NK-92 treated with Interleukin-12 subunit alpha and Interleukin-12 subunit beta, amount 100 ng/mL, for 24 hours (cell line): ENCODE measurements around the gene YWHAB.
"Not testable (repeated sequence)": the region's sequence is repeated elsewhere in the genome, so short reads cannot be mapped to it uniquely, and the experiment has no call there.

Experiments used
- DNase-seq: peaks from one replicate; lab custom pipeline; 2025; lab: John Stamatoyannopoulos, UW

The YWHAB gene

DNA sequence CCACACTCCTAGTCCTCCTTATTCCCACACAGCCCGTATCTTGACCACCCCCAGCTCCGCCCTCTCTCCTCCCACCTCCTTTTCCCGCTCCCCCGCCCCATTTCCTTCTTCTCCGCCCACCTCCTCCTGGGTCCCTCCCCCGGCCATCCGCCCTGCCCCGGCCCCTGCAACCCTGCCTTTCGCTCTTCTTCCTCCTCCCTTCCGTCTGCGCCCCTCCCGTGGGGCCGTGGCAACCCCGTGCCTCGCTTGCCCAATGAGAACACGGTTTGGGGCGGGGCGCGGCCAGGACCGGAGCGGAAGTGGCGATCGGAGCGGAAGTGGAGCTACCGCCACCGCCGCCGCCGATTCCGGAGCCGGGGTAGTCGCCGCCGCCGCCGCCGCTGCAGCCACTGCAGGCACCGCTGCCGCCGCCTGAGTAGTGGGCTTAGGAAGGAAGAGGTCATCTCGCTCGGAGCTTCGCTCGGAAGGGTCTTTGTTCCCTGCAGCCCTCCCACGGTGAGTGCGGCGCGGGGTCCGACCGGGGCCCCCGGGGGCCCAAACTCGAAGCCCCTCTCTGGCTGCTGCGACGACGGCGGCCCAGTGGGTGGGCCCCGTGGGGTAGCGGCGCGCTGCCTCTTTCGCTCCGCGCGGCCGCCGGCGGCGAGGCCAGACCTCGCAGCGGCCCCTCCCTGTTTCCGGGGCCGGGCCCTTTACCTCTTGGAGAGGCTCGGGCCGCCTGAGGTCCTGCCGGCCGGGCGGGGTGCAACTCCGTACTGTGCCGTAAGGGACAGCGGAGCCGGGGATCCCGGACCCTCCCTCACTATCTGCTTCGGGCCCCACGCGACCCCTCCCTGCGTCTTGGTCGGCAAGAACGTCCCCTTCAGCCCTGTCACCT, at the start of gene YWHAB:
TSS of gene YWHAB (plus strand) at position 314 of the 874 bp plus-strand sequence. CDS start 15,829 bp downstream, outside the sequence.
- DNase-seq: peak; percentile 98

DNA sequence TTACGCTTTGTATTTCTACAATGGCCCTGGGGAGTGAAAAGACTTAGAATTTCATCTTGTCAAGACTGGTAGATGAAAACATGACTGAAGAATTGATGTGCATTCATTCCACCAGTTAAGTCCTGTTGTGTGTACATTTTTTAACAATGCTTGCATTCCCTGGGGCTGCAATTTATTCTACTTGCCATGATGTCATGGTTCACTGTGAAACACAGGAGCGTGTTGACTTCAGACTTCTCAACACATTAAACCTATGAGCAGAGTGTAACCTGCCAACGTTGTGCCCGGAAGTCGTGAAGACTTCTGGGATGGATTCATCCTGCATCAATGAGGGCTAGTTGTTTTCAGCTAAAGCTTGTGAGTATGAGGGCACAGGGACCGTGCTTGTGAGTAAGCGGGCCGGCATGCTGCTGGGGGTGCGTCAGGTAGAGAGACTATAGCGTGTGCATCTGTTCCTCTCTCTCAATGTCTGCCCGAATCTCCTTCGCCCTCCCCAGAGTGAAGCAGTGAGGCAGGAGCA, 48.8 kb upstream of the YWHAB start:
- no peak for DNase-seq

- no peak for DNase-seq
These were observed 47.6 kb upstream of the YWHAB start for GRCh38 chr20:44837946-44838345.

- no peak for DNase-seq
These were observed 47.0 kb upstream of the YWHAB start for GRCh38 chr20:44838521-44838920.

GRCh38 chr20:44839481-44839880, 46.0 kb upstream of the YWHAB start:
- no peak for DNase-seq

GRCh38 chr20:44840826-44841225, 44.7 kb upstream of the YWHAB start:
- DNase-seq: no peak

GRCh38 chr20:44841955-44842354, 43.5 kb upstream of the YWHAB start:
- no peak for DNase-seq

- DNase-seq: no peak
These were observed 41.6 kb upstream of the YWHAB start for GRCh38 chr20:44843876-44844275.

- no peak for DNase-seq
These were observed 37.1 kb upstream of the YWHAB start for GRCh38 chr20:44848254-44849015.

- DNase-seq: no peak
These were observed 35.8 kb upstream of the YWHAB start for GRCh38 chr20:44849703-44850102.

DNA sequence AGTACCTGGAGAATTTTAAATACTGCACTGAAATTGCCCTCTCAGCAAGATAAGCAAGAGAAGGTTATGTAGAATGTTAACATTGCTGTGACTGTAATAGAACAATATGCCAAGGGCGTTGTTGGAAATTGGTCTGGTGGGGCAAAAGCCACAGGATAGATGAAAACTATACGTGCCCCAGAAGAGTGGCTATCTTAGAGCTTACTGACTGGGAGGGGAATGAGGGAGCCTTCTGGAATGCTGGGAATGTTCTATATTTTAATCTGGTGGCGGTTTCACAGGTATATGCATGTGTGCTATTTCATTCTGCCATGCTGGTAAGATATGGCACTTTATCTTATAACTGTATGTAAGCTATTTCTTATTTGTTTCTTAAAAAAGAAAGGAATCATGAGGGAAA, 35.2 kb upstream of the YWHAB start:
- DNase-seq: no peak

- DNase-seq: no peak
These were observed 34.7 kb upstream of the YWHAB start for GRCh38 chr20:44850837-44851236.

- DNase-seq: no peak
These were observed 34.0 kb upstream of the YWHAB start for GRCh38 chr20:44851545-44851944.

- DNase-seq: no peak
These were observed 29.1 kb upstream of the YWHAB start for GRCh38 chr20:44856442-44856841.

DNA sequence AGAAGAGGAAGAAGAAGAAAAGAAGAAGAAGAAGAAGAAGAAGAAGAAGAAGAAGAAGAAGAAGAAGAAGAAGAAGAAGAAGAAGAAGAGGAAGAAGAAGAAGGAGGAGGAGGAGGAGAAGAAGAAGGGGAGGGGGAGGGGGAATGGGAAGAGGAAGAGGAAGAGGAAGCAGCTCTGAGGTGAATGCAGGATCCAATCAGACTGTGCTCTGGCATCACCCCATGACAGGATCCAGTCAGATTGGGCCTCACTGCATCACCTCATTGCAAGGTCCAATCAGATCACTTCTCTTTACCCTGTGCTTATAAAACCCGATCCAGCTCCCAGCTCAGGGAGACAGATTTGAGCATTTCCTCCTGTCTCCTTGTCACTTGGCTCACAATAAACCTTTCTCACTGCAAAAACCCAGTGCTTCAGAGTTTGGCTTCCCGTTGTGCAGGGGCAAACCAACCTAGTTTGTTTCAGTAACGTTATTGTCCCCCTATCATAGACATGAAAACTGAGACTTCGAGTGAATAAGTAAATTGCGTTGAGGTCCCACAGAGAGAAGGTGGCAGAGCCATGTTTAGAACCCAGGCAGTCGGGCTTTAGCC, 28.6 kb upstream of the YWHAB start:
- no peak for DNase-seq

- DNase-seq: no peak
These were observed 26.7 kb upstream of the YWHAB start for GRCh38 chr20:44858606-44859360.

DNA sequence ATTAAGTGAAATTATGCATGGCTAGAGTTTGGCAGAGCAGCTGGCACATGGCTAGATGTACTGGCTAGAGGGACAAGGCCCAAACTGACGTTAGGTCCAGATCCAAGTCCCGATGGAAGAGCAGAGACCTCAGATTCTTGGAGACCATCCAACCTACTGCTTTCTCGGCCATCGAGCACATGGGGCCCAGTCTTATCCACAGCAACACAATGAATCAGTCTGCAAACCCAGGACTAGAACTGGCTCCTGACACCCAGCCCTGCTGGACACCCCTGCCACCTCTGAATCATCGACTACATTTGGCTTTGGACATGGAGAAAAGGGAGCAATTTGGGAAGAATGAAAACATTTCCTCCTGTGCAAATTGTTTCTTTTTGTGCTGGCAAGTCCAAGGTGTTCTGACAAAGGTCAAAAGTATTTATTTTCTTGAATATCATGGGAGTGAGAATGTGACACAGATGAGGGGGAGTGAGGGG, 23.9 kb upstream of the YWHAB start:
- DNase-seq: no peak

GRCh38 chr20:44862286-44862685, 23.2 kb upstream of the YWHAB start:
- DNase-seq: no peak

GRCh38 chr20:44863365-44864084, 22.0 kb upstream of the YWHAB start:
- DNase-seq: not testable (repeated sequence)

- not testable (repeated sequence) for DNase-seq
These were observed 21.0 kb upstream of the YWHAB start for GRCh38 chr20:44864493-44864892.
